ENCODE data around the gene OTUB1. TPM values are rescaled to one million over a fixed set of nuclear protein-coding genes. Genes with fewer than 3 reads are reported as not detected.

The OTUB1 gene
- total RNA-seq: 10 to 100 TPM; 69.5 to 72.2 TPM

- no peaks in the 10 kb centered on the region for H3K27me3 Mint-ChIP-seq
- no peaks in the 10 kb centered on the region for H3K9me3 Mint-ChIP-seq
- intact Hi-C loops (cut with micrococcal nuclease): loop anchor here (1.0 to 10.0 kb wide), 2 partner anchors 12 to 318 kb away; partner anchors contain the start of genes CATSPERZ, COX8A and ESRRA
- ChIA-PET POLR2A (interaction anchor here (0.7 to 1.5 kb wide), 4 partner anchors 8 to 172 kb away, joined by 3 to 9 read pairs (median 4); partner anchors contain the start of gene COX8A), CTCF (interaction anchor here (0.8 to 5.3 kb wide), 3 partner anchors 14 to 180 kb away, joined by 3 to 28 read pairs (median 3); partner anchors contain the start of gene MARK2)
- H3K4me1 Mint-ChIP-seq (ENCODE audit: low read depth): peaks cover 20% of the 10 kb centered on the region
- H3K4me3 Mint-ChIP-seq: peak within 1 kb of the TSS; percentile 94
- H3K36me3 Mint-ChIP-seq: peaks cover 19% of the 10 kb centered on the region
- peak within 1 kb of the TSS; percentile 91 for H3K27ac Mint-ChIP-seq
- DNase-seq: peak; percentile 93
Measured at GRCh38 chr11:63986156-63986931, at the start of gene OTUB1. Gene OTUB1 (plus strand): TSS chr11:63986438. CDS start chr11:63986457, 19 bp downstream.

- H3K4me1 Mint-ChIP-seq (ENCODE audit: low read depth): peaks cover 23% of the 10 kb centered on the region
- ChIA-PET POLR2A (interaction anchor here (0.7 to 1.5 kb wide), 2 partner anchors 47 to 99 kb away, joined by 3 read pairs; partner anchors contain the start of gene MARK2), CTCF (interaction anchor here (0.6 to 2.2 kb wide), 3 partner anchors 37 to 100 kb away, joined by 3 to 15 read pairs (median 4); partner anchors contain the start of genes COX8A and MARK2)
- intact Hi-C loops (cut with micrococcal nuclease): loop anchor here (1.0 to 2.0 kb wide), 2 partner anchors 19 to 36 kb away; partner anchors contain the start of gene COX8A
- H3K27ac Mint-ChIP-seq: peak overlapping the region; percentile 54
- H3K4me3 Mint-ChIP-seq: peak overlapping the region; percentile 79
- no peaks in the 10 kb centered on the region for H3K36me3 Mint-ChIP-seq
- no peaks in the 10 kb centered on the region for H3K27me3 Mint-ChIP-seq
- no peaks in the 10 kb centered on the region for H3K9me3 Mint-ChIP-seq
- DNase-seq: peak; percentile 46
Measured at GRCh38 chr11:63937713-63938478, 48.3 kb upstream of the OTUB1 start.

- no peaks in the 10 kb centered on the region for H3K36me3 Mint-ChIP-seq
- peak; percentile 95 for DNase-seq
- no peaks in the 10 kb centered on the region for H3K27me3 Mint-ChIP-seq
- ChIA-PET POLR2A (interaction anchor here (0.7 to 1.5 kb wide), 2 partner anchors 47 to 100 kb away, joined by 3 read pairs; partner anchors contain the start of gene MARK2), CTCF (interaction anchor here (1.1 to 2.2 kb wide), 2 partner anchors 36 to 101 kb away, joined by 3 to 15 read pairs; partner anchors contain the start of genes COX8A and MARK2)
- intact Hi-C loops (cut with micrococcal nuclease): loop anchor here (1.0 to 2.0 kb wide), 3 partner anchors 20 to 100 kb away; partner anchors contain the start of gene COX8A
- peaks cover 23% of the 10 kb centered on the region for H3K4me1 Mint-ChIP-seq (ENCODE audit: low read depth)
- H3K4me3 Mint-ChIP-seq: peak within 1 kb of the TSS; percentile 85
- H3K27ac Mint-ChIP-seq: peak within 1 kb of the TSS; percentile 54
- H3K9me3 Mint-ChIP-seq: no peaks in the 10 kb centered on the region
Measured at GRCh38 chr11:63938479-63939396, 47.5 kb upstream of the OTUB1 start, which contains the start of gene NAA40. Gene NAA40 (plus strand): TSS chr11:63939002. CDS start chr11:63939097, 95 bp downstream.

GRCh38 chr11:63939397-63939891 is 46.8 kb upstream of the OTUB1 start:
- Mint-ChIP-seq H3K9me3 (no peaks in the 10 kb centered on the region), H3K4me3 (peak overlapping the region; percentile 85)
- POLR2A ChIA-PET: interaction anchor here (1.5 kb wide), 1 partner anchor 101 kb away, joined by 3 read pairs; the partner anchor contains the start of gene MARK2

GRCh38 chr11:63940786-63941185 is 45.5 kb upstream of the OTUB1 start:
- Mint-ChIP-seq H3K27me3 (no peaks in the 10 kb centered on the region), H3K36me3 (no peaks in the 10 kb centered on the region), H3K9me3 (no peaks in the 10 kb centered on the region), H3K27ac (no peak overlapping the region), H3K4me1 (ENCODE audit: low read depth) (peaks cover 23% of the 10 kb centered on the region), H3K4me3 (peak overlapping the region; percentile 40)
- DNase-seq: no peak
- ChIA-PET CTCF (no interaction called here), POLR2A (no interaction called here)
- intact Hi-C loops (cut with micrococcal nuclease): no loop called here

More at GRCh38 chr11:63939397-63939891, 46.8 kb upstream of the OTUB1 start:
- H3K27me3 Mint-ChIP-seq: no peaks in the 10 kb centered on the region
- no peak for DNase-seq
- peak overlapping the region; percentile 43 for H3K27ac Mint-ChIP-seq
- H3K4me1 Mint-ChIP-seq (ENCODE audit: low read depth): peaks cover 23% of the 10 kb centered on the region
- intact Hi-C loops (cut with micrococcal nuclease): loop anchor here (1.0 to 2.0 kb wide), 2 partner anchors 21 to 101 kb away; no protein-coding TSS in a partner anchor
- CTCF ChIA-PET: interaction anchor here (2.2 kb wide), 1 partner anchor 102 kb away, joined by 15 read pairs; the partner anchor contains the start of gene MARK2
- no peaks in the 10 kb centered on the region for H3K36me3 Mint-ChIP-seq

- Mint-ChIP-seq H3K4me3 (no peak overlapping the region), H3K4me1 (ENCODE audit: low read depth) (peaks cover 23% of the 10 kb centered on the region), H3K27ac (no peak overlapping the region), H3K27me3 (no peaks in the 10 kb centered on the region), H3K9me3 (no peaks in the 10 kb centered on the region), H3K36me3 (peaks cover 3% of the 10 kb centered on the region)
- ChIA-PET CTCF (interaction anchor here (1.3 to 10.8 kb wide), 2 partner anchors 10 to 104 kb away, joined by 4 to 197 read pairs; partner anchors contain the start of gene MARK2), POLR2A (no interaction called here)
- no peak for DNase-seq
- intact Hi-C loops (cut with micrococcal nuclease): no loop called here
Measured at GRCh38 chr11:63941901-63942300, 44.3 kb upstream of the OTUB1 start.

- Mint-ChIP-seq H3K27ac (no peak overlapping the region), H3K36me3 (peaks cover 3% of the 10 kb centered on the region), H3K9me3 (no peaks in the 10 kb centered on the region), H3K4me1 (ENCODE audit: low read depth) (peaks cover 19% of the 10 kb centered on the region), H3K27me3 (no peaks in the 10 kb centered on the region), H3K4me3 (no peak overlapping the region)
- ChIA-PET CTCF (interaction anchor here (1.3 to 10.8 kb wide), 2 partner anchors 9 to 105 kb away, joined by 4 to 197 read pairs; partner anchors contain the start of gene MARK2), POLR2A (no interaction called here)
- intact Hi-C loops (cut with micrococcal nuclease): no loop called here
- DNase-seq: no peak
Measured at GRCh38 chr11:63942803-63943202, 43.4 kb upstream of the OTUB1 start.

- no peaks in the 10 kb centered on the region for H3K27me3 Mint-ChIP-seq
- no peak overlapping the region for H3K4me3 Mint-ChIP-seq
- peaks cover 3% of the 10 kb centered on the region for H3K36me3 Mint-ChIP-seq
- no peak overlapping the region for H3K27ac Mint-ChIP-seq
- H3K9me3 Mint-ChIP-seq: no peaks in the 10 kb centered on the region
- CTCF ChIA-PET: interaction anchor here (0.9 to 10.8 kb wide), 22 partner anchors 9 to 464 kb away, joined by 3 to 197 read pairs (median 5); partner anchors contain the start of genes COX8A and MARK2
- POLR2A ChIA-PET: no interaction called here
- peaks cover 9% of the 10 kb centered on the region for H3K4me1 Mint-ChIP-seq (ENCODE audit: low read depth)
- intact Hi-C loops (cut with micrococcal nuclease): loop anchor here (5.0 kb wide), 1 partner anchor 178 kb away; the partner anchor contains the start of gene ZFTA
- no peak for DNase-seq
Measured at GRCh38 chr11:63944987-63945386, 41.3 kb upstream of the OTUB1 start.

- no peaks in the 10 kb centered on the region for H3K9me3 Mint-ChIP-seq
- CTCF ChIA-PET: interaction anchor here (0.6 to 10.8 kb wide), 36 partner anchors 9 to 465 kb away, joined by 3 to 197 read pairs (median 5); partner anchors contain the start of genes COX8A, MARK2, RCOR2 and ZFTA
- intact Hi-C loops (cut with micrococcal nuclease): loop anchor here (1.0 to 5.0 kb wide), 2 partner anchors 108 to 178 kb away; partner anchors contain the start of gene ZFTA
- no peak overlapping the region for H3K4me3 Mint-ChIP-seq
- peak; percentile 60 for DNase-seq
- peaks cover 3% of the 10 kb centered on the region for H3K36me3 Mint-ChIP-seq
- POLR2A ChIA-PET: no interaction called here
- H3K27ac Mint-ChIP-seq: no peak overlapping the region
- peaks cover 5% of the 10 kb centered on the region for H3K4me1 Mint-ChIP-seq (ENCODE audit: low read depth)
- H3K27me3 Mint-ChIP-seq: no peaks in the 10 kb centered on the region
Measured at GRCh38 chr11:63945477-63946163, 40.6 kb upstream of the OTUB1 start.
